Upper lobe of left lung (tissue), 6 donors: Measurements from ENCODE around the gene RAP2C. TPM values are rescaled to one million over a fixed set of nuclear protein-coding genes. Genes with fewer than 3 reads are reported as not detected.
A peak's percentile ranks its signal among the peaks of the same experiment; 100 is the strongest.

ENCODE experiments used
- ATAC-seq, 2 donors: fragments of 200-7000 bp; cut with Tn5 transposase; one replicate each; pipeline ENCODE4 v1.9.1; 2022; ENCODE audit warnings: mild to moderate bottlenecking in 2 of 2, moderate library complexity in 2 of 2; ENCODE audit not compliant: low FRiP score in 2 of 2
- DNase-seq, 2 donors: peaks; one replicate each; pipeline ENCODE4 v3.0.0-alpha.2; 2019 to 2020
- H3K27ac ChIP-seq, 4 donors: fragments of 200-600 bp; sonication (generic); one replicate each; pipeline ENCODE4 v1.5.1; 2016 to 2019
- H3K27me3 ChIP-seq, 4 donors: fragments of 200-600 bp; sonication (generic); one replicate each; pipeline ENCODE4 v1.5.1; 2017 to 2019
- H3K36me3 ChIP-seq, 4 donors: fragments of 200-600 bp; sonication (generic); one replicate each; pipeline ENCODE4 v1.5.1; 2016 to 2019
- H3K4me1 ChIP-seq, 4 donors: fragments of 200-600 bp; sonication (generic); one replicate each; pipeline ENCODE4 v1.5.1; 2018 to 2019
- H3K4me3 ChIP-seq, 4 donors: fragments of 200-600 bp; sonication (generic); one replicate each; pipeline ENCODE4 v1.5.1; 2017 to 2019; ENCODE audit warnings: mild to moderate bottlenecking in 2 of 4, moderate library complexity in 1 of 4
- H3K9me3 ChIP-seq, 4 donors: fragments of 200-600 bp; sonication (generic); one replicate each; pipeline ENCODE4 v1.5.1; 2018 to 2019
- EP300 ChIP-seq, 4 donors: sonication (generic); formaldehyde crosslinking; IDR thresholded peaks; one replicate each; pipeline ENCODE4 v1.5.1; 2017; ENCODE audit warnings: antibody characterized with exemption in 4 of 4, control low read depth in 2 of 4
- POLR2A ChIP-seq, 4 donors: fragments of 450-650 bp; IDR thresholded peaks; one replicate each; pipeline ENCODE4 v1.5.1; 2016 to 2017; ENCODE audit warnings: antibody characterized with exemption in 4 of 4, mild to moderate bottlenecking in 2 of 4
- POLR2AphosphoS5 ChIP-seq, 2 donors: sonication (generic); formaldehyde crosslinking; IDR thresholded peaks; one replicate each; pipeline ENCODE4 v1.5.1; 2017; ENCODE audit warnings: antibody characterized with exemption in 2 of 2
- WGBS, 2 donors: methylation state at CpG; one replicate each; pipeline ENCODE4 v1.1.5; 2017 to 2018; 5-methylcytosine and 5-hydroxymethylcytosine counted together
- total RNA-seq, 6 donors: library from RNA; depleted of rRNA in 4 of 6; stranded (reverse); fragments of >200 nt in 4 of 6; gene quantifications; one replicate each; pipeline versions ENCODE4 v1.1.0 to v1.2.1, GENCODE V29; 2016 to 2021
- TF ChIP-seq, protein P1 (sequence below), 6 experiments: fragments of 450-650 bp in 4 of 6; fragments of 200-600 bp in 2 of 6; sonication (generic) in 2 of 6; IDR thresholded peaks; one replicate each; pipeline ENCODE4 v1.5.1; 2016 to 2019; ENCODE audit warnings: antibody characterized with exemption in 6 of 6
- donor health status: DM: no; HTN: no; CAD: no; lungs with moderate emphysema.
- donor health status: DM: no; HTN: yes; CAD: no; lungs with severe emphysema.

Gene RAP2C
- total RNA-seq, 6 donors from 2014 or later = 13.5 to 27.2 (median 22.0) TPM

- H3K4me3 ChIP-seq = no peak overlapping the region
- DNase-seq (peak in 1 of 2 donors; percentile 49), ATAC-seq (no peak)
- 91 to 92% methylated on average over 5 to 16 of the region's 29 CpGs for WGBS, 2 donors
- H3K27me3 ChIP-seq = no peaks in the 10 kb centered on the region
- H3K27ac ChIP-seq = no peak overlapping the region
- no peaks in the 10 kb centered on the region for H3K36me3 ChIP-seq
- peaks cover 0 to 7% (median 0%) of the 10 kb centered on the region in 4 donors for H3K9me3 ChIP-seq
- no peak for TF ChIP-seq EP300 (IDR thresholded peaks at IDR 0.05)
- no peak for TF ChIP-seq POLR2A (IDR thresholded peaks at IDR 0.05)
- TF ChIP-seq, protein P1, sequence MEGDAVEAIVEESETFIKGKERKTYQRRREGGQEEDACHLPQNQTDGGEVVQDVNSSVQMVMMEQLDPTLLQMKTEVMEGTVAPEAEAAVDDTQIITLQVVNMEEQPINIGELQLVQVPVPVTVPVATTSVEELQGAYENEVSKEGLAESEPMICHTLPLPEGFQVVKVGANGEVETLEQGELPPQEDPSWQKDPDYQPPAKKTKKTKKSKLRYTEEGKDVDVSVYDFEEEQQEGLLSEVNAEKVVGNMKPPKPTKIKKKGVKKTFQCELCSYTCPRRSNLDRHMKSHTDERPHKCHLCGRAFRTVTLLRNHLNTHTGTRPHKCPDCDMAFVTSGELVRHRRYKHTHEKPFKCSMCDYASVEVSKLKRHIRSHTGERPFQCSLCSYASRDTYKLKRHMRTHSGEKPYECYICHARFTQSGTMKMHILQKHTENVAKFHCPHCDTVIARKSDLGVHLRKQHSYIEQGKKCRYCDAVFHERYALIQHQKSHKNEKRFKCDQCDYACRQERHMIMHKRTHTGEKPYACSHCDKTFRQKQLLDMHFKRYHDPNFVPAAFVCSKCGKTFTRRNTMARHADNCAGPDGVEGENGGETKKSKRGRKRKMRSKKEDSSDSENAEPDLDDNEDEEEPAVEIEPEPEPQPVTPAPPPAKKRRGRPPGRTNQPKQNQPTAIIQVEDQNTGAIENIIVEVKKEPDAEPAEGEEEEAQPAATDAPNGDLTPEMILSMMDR (IDR thresholded peaks at IDR 0.05) = no peak
- TF ChIP-seq POLR2AphosphoS5 (IDR thresholded peaks at IDR 0.05) = no peak
- no peaks in the 10 kb centered on the region for H3K4me1 ChIP-seq
Observed at GRCh38 chrX:132193872-132194574, 25.2 kb downstream of the RAP2C start.

GRCh38 chrX:132191938-132192337 is 27.3 kb downstream of the RAP2C start:
- H3K27me3 ChIP-seq = no peaks in the 10 kb centered on the region
- WGBS, 2 donors = 97 to 100% methylated on average over 1 of the region's 1 CpG
- H3K9me3 ChIP-seq = peaks cover 0 to 7% (median 0%) of the 10 kb centered on the region in 4 donors
- H3K4me1 ChIP-seq = no peaks in the 10 kb centered on the region
- ATAC-seq = no peak
- no peak for TF ChIP-seq POLR2AphosphoS5 (IDR thresholded peaks at IDR 0.05)
- no peak overlapping the region for H3K27ac ChIP-seq
- no peaks in the 10 kb centered on the region for H3K36me3 ChIP-seq
- H3K4me3 ChIP-seq = no peak overlapping the region
- no peak for DNase-seq

DNA sequence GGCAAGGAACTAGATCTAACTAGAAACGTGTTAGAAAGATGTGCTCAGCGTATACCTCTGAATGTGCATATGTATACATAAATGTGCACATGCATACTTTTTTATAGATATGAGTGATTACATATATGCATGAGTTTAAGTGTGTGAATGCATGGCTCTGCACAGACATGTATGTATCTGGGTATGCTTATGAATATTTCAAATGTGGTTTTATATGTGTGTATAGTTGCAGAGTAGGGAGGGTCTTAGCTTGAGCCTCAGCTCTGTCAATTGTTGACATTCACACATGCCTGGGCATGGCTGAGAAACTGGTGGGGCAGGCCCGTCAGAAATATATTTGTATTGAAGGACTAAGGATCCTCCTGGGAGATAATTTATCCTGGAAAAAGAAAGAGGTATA is 31.1 kb downstream of the RAP2C start:
- TF ChIP-seq, protein P1 (IDR thresholded peaks at IDR 0.05) = no peak
- no peak for TF ChIP-seq EP300 (IDR thresholded peaks at IDR 0.05)
- TF ChIP-seq POLR2AphosphoS5 (IDR thresholded peaks at IDR 0.05) = no peak
- TF ChIP-seq POLR2A (IDR thresholded peaks at IDR 0.05) = no peak
- 57 to 88% methylated on average over 3 of the region's 3 CpGs for WGBS, 2 donors

GRCh38 chrX:132187451-132187850 is 31.8 kb downstream of the RAP2C start:
- no peak for TF ChIP-seq EP300 (IDR thresholded peaks at IDR 0.05)
- TF ChIP-seq, protein P1 (IDR thresholded peaks at IDR 0.05) = no peak
- no peak for TF ChIP-seq POLR2A (IDR thresholded peaks at IDR 0.05)
- TF ChIP-seq POLR2AphosphoS5 (IDR thresholded peaks at IDR 0.05) = no peak
- 38 to 54% methylated on average over 4 of the region's 4 CpGs for WGBS, 2 donors
- no peak overlapping the region for H3K27ac ChIP-seq
- DNase-seq = no peak
- no peaks in the 10 kb centered on the region for H3K4me1 ChIP-seq
- no peaks in the 10 kb centered on the region for H3K9me3 ChIP-seq
- no peak overlapping the region for H3K4me3 ChIP-seq
- no peaks in the 10 kb centered on the region for H3K27me3 ChIP-seq
- H3K36me3 ChIP-seq = no peaks in the 10 kb centered on the region
- ATAC-seq = no peak

More for the DNA sequence above, 31.1 kb downstream of the RAP2C start:
- ATAC-seq = no peak
- H3K36me3 ChIP-seq = no peaks in the 10 kb centered on the region
- no peaks in the 10 kb centered on the region for H3K4me1 ChIP-seq
- H3K27ac ChIP-seq = no peak overlapping the region
- H3K27me3 ChIP-seq = no peaks in the 10 kb centered on the region
- DNase-seq = no peak
- H3K4me3 ChIP-seq = no peak overlapping the region
- no peaks in the 10 kb centered on the region for H3K9me3 ChIP-seq

- 80 to 85% methylated on average over 4 of the region's 4 CpGs for WGBS, 2 donors
- H3K27me3 ChIP-seq = no peaks in the 10 kb centered on the region
- TF ChIP-seq, protein P1 (IDR thresholded peaks at IDR 0.05) = no peak
- no peak for TF ChIP-seq POLR2A (IDR thresholded peaks at IDR 0.05)
- TF ChIP-seq POLR2AphosphoS5 (IDR thresholded peaks at IDR 0.05) = no peak
- TF ChIP-seq EP300 (IDR thresholded peaks at IDR 0.05) = no peak
Observed at GRCh38 chrX:132184871-132185270, 34.4 kb downstream of the RAP2C start.

More at GRCh38 chrX:132184871-132185270, 34.4 kb downstream of the RAP2C start:
- ATAC-seq (no peak), DNase-seq (no peak)
- Histone ChIP-seq H3K9me3 (no peaks in the 10 kb centered on the region), H3K4me1 (no peaks in the 10 kb centered on the region), H3K27ac (no peak overlapping the region), H3K36me3 (no peaks in the 10 kb centered on the region), H3K4me3 (no peak overlapping the region)
